ENCODE measurements around the gene ARFGAP2. TPM values are rescaled to one million over a fixed set of nuclear protein-coding genes. Genes with fewer than 3 reads are reported as not detected.

Gene ARFGAP2
- polyA plus RNA-seq, 1 donor from 2014 or later, result 213 TPM

GRCh38 chr11:47172740-47173336 is 3.8 kb downstream of the ARFGAP2 start:
- TF ChIP-seq REST (IDR thresholded peaks at IDR 0.05; ENCODE audit: borderline replicate concordance) (no peak), EP300 (conservative IDR thresholded peaks at IDR 0.05; ENCODE audit: poor library complexity, severe bottlenecking) (no peak), RAD21 (conservative IDR thresholded peaks at IDR 0.05) (no peak), MXI1 (conservative IDR thresholded peaks at IDR 0.05; ENCODE audit: poor library complexity, severe bottlenecking) (no peak), SMC3 (conservative IDR thresholded peaks at IDR 0.05; ENCODE audit: poor library complexity) (no peak), EZH2 (IDR thresholded peaks at IDR 0.05; ENCODE audit: borderline replicate concordance, insufficient read depth, low read length, poor library complexity, severe bottlenecking) (no peak), POLR2AphosphoS5 (IDR thresholded peaks at IDR 0.05) (no peak), CTCF (IDR thresholded peaks at IDR 0.05; ENCODE audit: poor library complexity, severe bottlenecking) (no peak), TAF1 (IDR thresholded peaks at IDR 0.05; ENCODE audit: low read depth) (no peak)
- H3K9me3 ChIP-seq (ENCODE audit: low read length), result no peaks in the 10 kb centered on the region
- H3K9ac ChIP-seq (ENCODE audit: low read length), result no peak overlapping the region
- H3F3A ChIP-seq (ENCODE audit: insufficient read depth, low read length, poor library complexity, severe bottlenecking), result no peaks in the 10 kb centered on the region
- no peak overlapping the region for H3K4me2 ChIP-seq (ENCODE audit: low read length)
- H3K9me2 ChIP-seq (ENCODE audit: insufficient read depth, low read length), result no peaks in the 10 kb centered on the region
- no peaks in the 10 kb centered on the region for H4K20me1 ChIP-seq (ENCODE audit: insufficient read depth)
- H3K27ac ChIP-seq (ENCODE audit: low read length), result no peak overlapping the region
- no peak overlapping the region for H2AFZ ChIP-seq (ENCODE audit: low read depth, low read length)
- no peaks in the 10 kb centered on the region for H3K27me3 ChIP-seq (ENCODE audit: insufficient read depth, low read depth, low read length)
- H3K36me3 ChIP-seq (ENCODE audit: insufficient read depth, low read length), result peaks cover 7% of the 10 kb centered on the region
- peaks cover 48% of the 10 kb centered on the region for H3K79me2 ChIP-seq (replicated peaks; ENCODE audit: insufficient read depth, low read length)
- H3K4me3 ChIP-seq (ENCODE audit: low read length), result no peak overlapping the region

- TF ChIP-seq REST (IDR thresholded peaks at IDR 0.05; ENCODE audit: borderline replicate concordance) (no peak), RAD21 (conservative IDR thresholded peaks at IDR 0.05) (no peak), EZH2 (IDR thresholded peaks at IDR 0.05; ENCODE audit: borderline replicate concordance, insufficient read depth, low read length, poor library complexity, severe bottlenecking) (no peak), TAF1 (IDR thresholded peaks at IDR 0.05; ENCODE audit: low read depth) (no peak), SMC3 (conservative IDR thresholded peaks at IDR 0.05; ENCODE audit: poor library complexity) (no peak), EP300 (conservative IDR thresholded peaks at IDR 0.05; ENCODE audit: poor library complexity, severe bottlenecking) (no peak), MXI1 (conservative IDR thresholded peaks at IDR 0.05; ENCODE audit: poor library complexity, severe bottlenecking) (no peak), CTCF (IDR thresholded peaks at IDR 0.05; ENCODE audit: poor library complexity, severe bottlenecking) (no peak), POLR2AphosphoS5 (IDR thresholded peaks at IDR 0.05) (no peak)
- Histone ChIP-seq H4K20me1 (ENCODE audit: insufficient read depth) (no peaks in the 10 kb centered on the region), H3K4me3 (ENCODE audit: low read length) (no peak overlapping the region), H2AFZ (ENCODE audit: low read depth, low read length) (no peak overlapping the region), H3K79me2 (replicated peaks; ENCODE audit: insufficient read depth, low read length) (peaks cover 48% of the 10 kb centered on the region), H3K27me3 (ENCODE audit: insufficient read depth, low read depth, low read length) (no peaks in the 10 kb centered on the region), H3F3A (ENCODE audit: insufficient read depth, low read length, poor library complexity, severe bottlenecking) (no peaks in the 10 kb centered on the region), H3K9ac (ENCODE audit: low read length) (no peak overlapping the region), H3K36me3 (ENCODE audit: insufficient read depth, low read length) (peaks cover 12% of the 10 kb centered on the region), H3K9me2 (ENCODE audit: insufficient read depth, low read length) (no peaks in the 10 kb centered on the region), H3K27ac (ENCODE audit: low read length) (no peak overlapping the region), H3K9me3 (ENCODE audit: low read length) (no peaks in the 10 kb centered on the region), H3K4me2 (ENCODE audit: low read length) (no peak overlapping the region)
Measured at GRCh38 chr11:47171856-47172255, 4.8 kb downstream of the ARFGAP2 start.
